PFSK-1 (cell line): ENCODE results near the gene C4orf51.

Source experiments
- FOXP2 ChIP-seq: optimal IDR thresholded peaks from 2 replicates; pipeline ENCODE3; 2011; ENCODE audit warnings: borderline replicate concordance, control low read depth, inconsistent platforms; ENCODE audit not compliant: insufficient read depth; ENCODE audit errors: extremely low read length, extremely low read depth
- POLR2AphosphoS5 ChIP-seq: IDR thresholded peaks from 2 replicates; pipeline ENCODE4 v1.6.1; 2012; ENCODE audit warnings: low read depth, mild to moderate bottlenecking, control low read depth, low read length, moderate library complexity
- REST ChIP-seq, 2 experiments: IDR thresholded peaks; 2 replicates each; pipeline versions ENCODE4 v1.6.1 to v1.8.0; 2011 to 2012; ENCODE audit warnings: low read depth in 2 of 2, low read length in 2 of 2, control low read depth in 1 of 2, inconsistent platforms in 1 of 2, mild to moderate bottlenecking in 1 of 2, moderate library complexity in 1 of 2; ENCODE audit not compliant: insufficient read depth in 1 of 2
- SIN3A ChIP-seq: IDR thresholded peaks from 2 replicates; pipeline ENCODE4 v1.6.1; 2012; ENCODE audit warnings: mild to moderate bottlenecking, low read length, moderate library complexity, borderline replicate concordance; ENCODE audit not compliant: insufficient read depth
- TAF1 ChIP-seq: IDR thresholded peaks from 2 replicates; pipeline ENCODE4 v1.6.1; 2012; ENCODE audit warnings: low read length, control low read depth, borderline replicate concordance; ENCODE audit not compliant: insufficient read depth

C4orf51 gene

GRCh38 chr4:145735347-145735675 is 55.4 kb downstream of the C4orf51 start:
- no peak for TF ChIP-seq FOXP2

GRCh38 chr4:145735827-145736226 is 55.9 kb downstream of the C4orf51 start:
- no peak for TF ChIP-seq TAF1
- no peak for TF ChIP-seq REST (IDR thresholded peaks at IDR 0.05; ENCODE audit: insufficient read depth in 1 of 2, low read depth in 2 of 2, low read length in 2 of 2)
- TF ChIP-seq FOXP2: no peak
- no peak for TF ChIP-seq POLR2AphosphoS5
- no peak for TF ChIP-seq SIN3A

GRCh38 chr4:145736241-145736831 is 56.4 kb downstream of the C4orf51 start:
- TF ChIP-seq POLR2AphosphoS5: no peak
- no peak for TF ChIP-seq SIN3A
- no peak for TF ChIP-seq REST (IDR thresholded peaks at IDR 0.05; ENCODE audit: insufficient read depth in 1 of 2, low read depth in 2 of 2, low read length in 2 of 2)
- no peak for TF ChIP-seq TAF1
- TF ChIP-seq FOXP2: no peak

GRCh38 chr4:145739845-145740244 is 59.9 kb downstream of the C4orf51 start:
- TF ChIP-seq POLR2AphosphoS5 (no peak), SIN3A (no peak), REST (IDR thresholded peaks at IDR 0.05; ENCODE audit: insufficient read depth in 1 of 2, low read depth in 2 of 2, low read length in 2 of 2) (no peak), FOXP2 (no peak), TAF1 (no peak)

- TF ChIP-seq SIN3A (no peak), REST (IDR thresholded peaks at IDR 0.05; ENCODE audit: insufficient read depth in 1 of 2, low read depth in 2 of 2, low read length in 2 of 2) (no peak), FOXP2 (no peak), POLR2AphosphoS5 (no peak), TAF1 (no peak)
Measured at GRCh38 chr4:145740806-145741205, 60.9 kb downstream of the C4orf51 start.
